Neural progenitor cell (in vitro differentiated cells): Measurements from ENCODE around the gene CNTNAP4.

ENCODE experiments used
- CTCF ChIP-seq: fragments of 200-600 bp; sonication (generic); IDR thresholded peaks from 2 replicates; pipeline ENCODE4 v1.5.1; 2017; ENCODE audit warnings: antibody characterized with exemption, mild to moderate bottlenecking
- EZH2 ChIP-seq: fragments of 200-600 bp; sonication (generic); IDR thresholded peaks from 2 replicates; pipeline ENCODE4 v1.6.1; 2017; ENCODE audit warnings: antibody characterized with exemption, mild to moderate bottlenecking, moderate library complexity

- no peak for TF ChIP-seq CTCF
- TF ChIP-seq EZH2, result no peak
Measured at GRCh38 chr16:76360404-76360803, 83.2 kb downstream of the CNTNAP4 start.
